Measurements from ENCODE around the gene RNF151.

The RNF151 gene

DNA sequence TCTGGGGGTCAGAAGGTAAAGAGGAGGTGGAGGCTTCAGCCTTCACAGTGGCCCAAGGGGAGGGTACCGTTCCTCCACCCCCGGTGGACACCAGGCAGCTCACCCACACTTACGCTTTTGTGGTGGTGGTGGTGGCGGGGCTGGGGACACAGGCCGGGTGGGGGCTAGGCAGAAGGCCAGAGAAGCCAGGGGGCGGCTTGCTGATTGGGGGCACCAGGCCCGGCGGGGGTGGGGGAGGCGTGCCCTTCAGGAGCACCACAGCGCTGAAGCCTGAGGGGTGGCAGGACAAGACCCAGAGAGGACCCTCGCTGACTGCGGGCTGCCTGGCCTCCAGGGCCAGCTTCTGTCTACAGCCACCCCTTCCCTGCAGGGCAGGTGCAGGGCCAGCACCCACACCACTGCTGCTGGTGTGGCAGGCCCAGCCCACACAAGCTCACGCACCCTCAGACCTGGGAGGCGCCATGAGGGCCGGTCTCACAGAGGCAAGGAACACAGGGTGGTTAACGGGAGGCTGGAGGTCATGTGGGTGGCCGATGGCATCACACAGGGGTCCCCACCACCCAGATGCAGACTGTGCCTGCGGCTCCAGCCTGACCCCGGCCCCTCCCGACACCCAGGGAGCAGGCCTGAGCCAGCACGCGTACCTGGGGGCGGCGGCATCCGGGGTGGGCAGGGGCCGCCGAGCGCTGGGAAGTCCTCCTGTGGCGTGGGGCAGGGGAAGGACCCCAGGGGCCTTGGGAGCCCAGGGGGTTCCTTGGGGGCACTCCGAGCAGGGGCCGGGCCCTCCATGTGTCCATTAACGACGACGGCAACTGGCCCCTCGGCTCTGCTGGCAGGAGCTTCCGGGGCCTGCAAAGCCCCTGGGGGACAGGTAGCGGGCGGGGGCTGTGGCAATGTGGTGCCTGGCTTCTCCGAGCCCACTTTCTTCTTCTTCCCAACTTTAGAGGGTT, 32.5 kb downstream of the RNF151 start:
- TF ChIP-seq, protein P1, sequence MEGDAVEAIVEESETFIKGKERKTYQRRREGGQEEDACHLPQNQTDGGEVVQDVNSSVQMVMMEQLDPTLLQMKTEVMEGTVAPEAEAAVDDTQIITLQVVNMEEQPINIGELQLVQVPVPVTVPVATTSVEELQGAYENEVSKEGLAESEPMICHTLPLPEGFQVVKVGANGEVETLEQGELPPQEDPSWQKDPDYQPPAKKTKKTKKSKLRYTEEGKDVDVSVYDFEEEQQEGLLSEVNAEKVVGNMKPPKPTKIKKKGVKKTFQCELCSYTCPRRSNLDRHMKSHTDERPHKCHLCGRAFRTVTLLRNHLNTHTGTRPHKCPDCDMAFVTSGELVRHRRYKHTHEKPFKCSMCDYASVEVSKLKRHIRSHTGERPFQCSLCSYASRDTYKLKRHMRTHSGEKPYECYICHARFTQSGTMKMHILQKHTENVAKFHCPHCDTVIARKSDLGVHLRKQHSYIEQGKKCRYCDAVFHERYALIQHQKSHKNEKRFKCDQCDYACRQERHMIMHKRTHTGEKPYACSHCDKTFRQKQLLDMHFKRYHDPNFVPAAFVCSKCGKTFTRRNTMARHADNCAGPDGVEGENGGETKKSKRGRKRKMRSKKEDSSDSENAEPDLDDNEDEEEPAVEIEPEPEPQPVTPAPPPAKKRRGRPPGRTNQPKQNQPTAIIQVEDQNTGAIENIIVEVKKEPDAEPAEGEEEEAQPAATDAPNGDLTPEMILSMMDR (IDR thresholded peaks at IDR 0.05; ENCODE audit: control extremely low read depth, extremely low read depth, low read depth, missing control alignments), result no peak
- POLR2A ChIA-PET, result interaction anchor here (0.6 to 3.2 kb wide), 2 partner anchors 12 to 156 kb away, joined by 5 to 8 read pairs; partner anchors contain the start of gene TRAF7

DNA sequence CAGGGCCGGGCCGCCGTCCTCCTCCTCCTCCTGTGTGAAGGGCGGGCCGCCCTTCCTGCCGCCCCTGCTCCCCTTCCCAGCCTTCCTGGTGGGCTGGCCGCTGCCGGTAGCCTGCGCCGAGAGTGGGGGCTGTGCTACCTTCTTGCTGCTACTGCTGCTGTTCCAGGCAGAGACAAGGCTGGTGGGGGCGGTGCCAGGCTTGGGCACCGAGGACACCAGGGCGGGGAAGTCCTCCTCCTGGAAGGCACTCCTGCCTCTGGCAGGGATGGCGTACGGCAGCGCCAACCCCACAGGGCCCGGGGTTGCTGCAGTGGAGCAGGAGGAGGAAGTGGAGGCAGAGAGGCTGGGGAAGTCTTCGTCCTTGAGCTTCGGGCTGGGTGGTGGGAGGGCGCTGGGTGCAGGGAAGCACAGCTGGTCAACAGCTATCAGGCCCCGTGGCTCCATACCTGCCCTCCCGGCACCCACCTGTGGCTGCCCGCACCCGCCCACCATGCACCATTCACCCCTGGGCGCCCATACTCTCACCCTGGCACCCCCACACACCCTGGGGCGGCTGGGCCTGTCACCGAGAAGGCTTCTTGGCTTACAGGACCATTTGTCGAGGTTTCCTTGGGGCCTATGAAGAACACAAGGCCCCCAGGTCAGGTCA, 33.3 kb downstream of the RNF151 start:
- TF ChIP-seq, protein P1 (IDR thresholded peaks at IDR 0.05; ENCODE audit: control extremely low read depth, extremely low read depth, low read depth, missing control alignments), result no peak
- CTCF ChIA-PET, result interaction anchor here (6.2 kb wide), 1 partner anchor 7 kb away, joined by 63 read pairs; the partner anchor contains the start of gene SYNGR3
- POLR2A ChIA-PET, result interaction anchor here (3.2 kb wide), 1 partner anchor 155 kb away, joined by 8 read pairs; the partner anchor contains the start of gene TRAF7
- DNase-seq (ENCODE audit: extremely low spot score), result no peak

More for the DNA sequence above, 32.5 kb downstream of the RNF151 start:
- CTCF ChIA-PET, result interaction anchor here (2.3 kb wide), 1 partner anchor 142 kb away, joined by 10 read pairs; no protein-coding TSS in a partner anchor
- DNase-seq (ENCODE audit: extremely low spot score), result no peak

DNA sequence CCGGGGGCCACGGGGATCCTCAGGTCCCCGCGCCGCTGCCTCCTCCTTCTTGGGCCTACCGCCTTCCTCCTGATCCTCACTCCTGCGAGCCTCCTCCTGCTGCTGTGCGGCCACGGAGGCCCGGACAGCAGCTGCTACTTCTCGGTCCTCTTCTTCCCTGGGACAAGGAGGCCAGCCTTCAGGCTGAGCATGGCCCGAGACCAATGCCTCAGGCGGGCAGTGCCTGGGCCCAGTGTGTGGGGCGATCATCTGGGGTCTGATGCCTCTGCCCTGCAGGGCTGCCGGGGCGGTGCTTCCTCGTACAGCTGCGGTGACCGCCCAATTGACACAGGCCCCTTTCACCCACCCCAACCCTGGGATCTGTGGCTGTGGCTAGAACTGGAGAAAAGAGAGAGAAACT, 34.4 kb downstream of the RNF151 start:
- ChIA-PET CTCF (interaction anchor here (1.3 to 6.2 kb wide), 3 partner anchors 8 to 140 kb away, joined by 3 to 63 read pairs (median 55); partner anchors contain the start of gene SYNGR3), POLR2A (interaction anchor here (3.2 kb wide), 1 partner anchor 154 kb away, joined by 8 read pairs; the partner anchor contains the start of gene TRAF7)
- TF ChIP-seq, protein P1 (IDR thresholded peaks at IDR 0.05; ENCODE audit: control extremely low read depth, extremely low read depth, low read depth, missing control alignments), result no peak
- no peak for DNase-seq (ENCODE audit: extremely low spot score)

DNA sequence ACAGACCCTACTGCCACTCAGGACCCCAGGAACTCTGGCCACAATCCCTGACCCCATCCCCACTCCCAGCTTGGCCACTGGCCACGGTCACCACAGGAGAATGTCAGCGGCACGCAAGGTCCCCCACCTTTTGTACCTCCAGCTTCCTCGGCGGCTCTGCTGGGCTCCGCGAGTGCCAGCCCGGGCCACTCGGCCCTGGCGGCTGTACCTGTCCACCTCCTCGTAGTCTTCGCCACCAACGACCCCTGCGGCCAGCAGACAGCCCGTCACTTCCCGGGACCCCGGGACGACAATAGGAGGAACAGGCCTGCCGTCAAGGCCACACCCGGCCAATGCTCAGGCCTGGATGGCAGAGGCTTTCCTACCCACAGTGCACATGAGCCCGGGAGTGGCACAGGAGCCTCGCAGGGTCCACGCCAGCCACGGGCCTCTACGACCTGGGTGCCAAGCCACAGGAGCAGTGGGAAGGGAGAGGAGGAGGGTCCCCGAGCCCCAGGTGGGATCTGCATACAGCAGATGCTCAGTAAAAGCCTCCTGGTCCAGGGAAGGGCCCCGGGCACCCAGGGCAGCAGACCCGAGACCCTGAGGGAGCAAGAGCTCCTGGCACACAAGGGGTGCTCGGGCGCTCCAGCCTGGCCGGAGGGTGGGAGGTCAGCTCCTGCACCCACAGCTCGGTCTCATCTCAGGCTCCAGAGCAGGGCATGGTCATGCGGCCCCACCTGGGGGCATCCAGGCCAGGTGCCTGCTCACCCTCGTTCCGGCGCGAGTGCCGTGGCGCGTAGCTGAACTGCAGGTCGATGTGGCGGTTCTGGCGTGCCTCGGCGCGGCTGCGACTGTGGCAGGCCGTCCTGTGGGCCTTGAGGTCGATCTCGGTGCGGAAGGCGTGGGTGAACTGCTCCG, 35.0 kb downstream of the RNF151 start:
- DNase-seq (ENCODE audit: extremely low spot score), result no peak
- TF ChIP-seq, protein P1 (IDR thresholded peaks at IDR 0.05; ENCODE audit: control extremely low read depth, extremely low read depth, low read depth, missing control alignments), result no peak
- ChIA-PET POLR2A (interaction anchor here (3.2 kb wide), 1 partner anchor 153 kb away, joined by 8 read pairs; the partner anchor contains the start of gene TRAF7), CTCF (interaction anchor here (1.3 to 6.2 kb wide), 7 partner anchors 9 to 151 kb away, joined by 3 to 63 read pairs (median 18); partner anchors contain the start of genes SYNGR3 and TRAF7)

DNA sequence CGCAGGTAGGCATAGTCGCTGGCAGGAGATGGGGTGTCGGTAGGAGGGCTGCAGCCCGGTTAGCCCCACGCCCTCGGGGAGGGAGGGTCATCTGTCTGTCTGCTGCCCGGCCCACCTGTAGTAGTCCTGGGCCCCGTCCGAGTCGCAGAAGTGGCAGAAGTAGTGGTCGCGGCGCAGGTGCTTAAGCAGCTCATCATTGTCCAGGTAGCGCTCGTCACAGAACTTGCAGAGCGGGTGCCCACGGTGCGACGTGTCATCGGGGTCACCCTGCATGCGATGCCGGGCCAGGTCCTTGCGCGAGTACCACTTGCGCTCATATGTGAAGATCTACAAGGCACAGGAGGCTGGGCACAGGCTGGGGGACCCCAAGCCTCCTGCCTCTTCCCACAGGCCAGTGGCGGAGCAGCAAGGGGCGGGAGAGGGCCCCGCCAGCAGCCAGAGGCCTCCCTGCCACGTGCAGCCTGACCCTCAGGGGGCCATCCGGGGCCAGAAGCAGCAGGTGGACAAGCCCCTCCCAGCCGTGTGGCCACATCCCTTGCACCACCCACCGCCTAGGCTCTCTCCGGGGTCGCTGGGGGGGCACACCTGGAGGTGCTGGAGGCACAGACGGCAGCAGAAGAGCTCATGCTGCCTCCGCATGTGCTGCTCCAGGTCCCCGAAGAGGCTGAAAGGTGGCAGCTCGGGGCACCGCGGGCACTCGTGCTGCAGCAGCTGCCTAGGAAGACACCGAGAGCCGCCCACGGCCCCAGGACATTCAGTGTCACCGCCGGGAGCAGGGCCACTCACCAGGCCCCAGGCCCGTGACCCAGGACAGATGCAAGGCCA, 36.0 kb downstream of the RNF151 start:
- POLR2A ChIA-PET, result interaction anchor here (1.8 to 3.2 kb wide), 2 partner anchors 152 to 153 kb away, joined by 8 to 12 read pairs; partner anchors contain the start of gene TRAF7
- CTCF ChIA-PET, result interaction anchor here (1.0 to 6.2 kb wide), 20 partner anchors 10 to 250 kb away, joined by 3 to 63 read pairs (median 8); partner anchors contain the start of genes ECI1, GFER, NOXO1 and PKD1
- DNase-seq (ENCODE audit: extremely low spot score), result no peak
- TF ChIP-seq, protein P1 (IDR thresholded peaks at IDR 0.05; ENCODE audit: control extremely low read depth, extremely low read depth, low read depth, missing control alignments), result no peak
